Glutamatergic neuron (in vitro differentiated cells): Measurements from ENCODE around the gene SLC49A3. TPM values are rescaled to one million over a fixed set of nuclear protein-coding genes. Genes with fewer than 3 reads are reported as not detected.
"Not testable (repeated sequence)": the region's sequence is repeated elsewhere in the genome, so short reads cannot be mapped to it uniquely, and the experiment has no call there.

Source experiments
- DNase-seq: peaks from one replicate; pipeline ENCODE4 v3.0.0; 2022
- H3K27ac Mint-ChIP-seq: one replicate; pipeline ENCODE4 v1.8.0; 2020; ENCODE audit warnings: mild to moderate bottlenecking, mixed read lengths, inconsistent platforms; ENCODE audit not compliant: unreplicated experiment
- H3K27me3 Mint-ChIP-seq: one replicate; pipeline ENCODE4 v1.8.0; 2020; ENCODE audit warnings: mild to moderate bottlenecking, moderate library complexity, mixed read lengths, inconsistent platforms; ENCODE audit not compliant: unreplicated experiment
- H3K36me3 Mint-ChIP-seq: one replicate; pipeline ENCODE4 v1.8.0; 2020; ENCODE audit warnings: mild to moderate bottlenecking, mixed read lengths, inconsistent platforms; ENCODE audit not compliant: unreplicated experiment
- H3K4me1 Mint-ChIP-seq: one replicate; pipeline ENCODE4 v1.8.0; 2020; ENCODE audit warnings: mild to moderate bottlenecking, low read depth, mixed read lengths, inconsistent platforms; ENCODE audit not compliant: unreplicated experiment
- H3K4me3 Mint-ChIP-seq: one replicate; pipeline ENCODE4 v1.8.0; 2020; ENCODE audit warnings: mild to moderate bottlenecking, mixed read lengths, inconsistent platforms; ENCODE audit not compliant: unreplicated experiment
- H3K9me3 Mint-ChIP-seq: one replicate; pipeline ENCODE4 v1.8.0; 2020; ENCODE audit warnings: mild to moderate bottlenecking, moderate library complexity, mixed read lengths, inconsistent platforms; ENCODE audit not compliant: unreplicated experiment
- CTCF ChIP-seq: fragments of 200-600 bp; sonication (generic); IDR thresholded peaks from one replicate; pipeline ENCODE4 v1.5.0; 2021; ENCODE audit not compliant: partially characterized antibody, unreplicated experiment
- total RNA-seq: library from RNA; stranded (reverse); fragmentation: NEBNext Ultra II Directional; extraction: Animal tissue kit (Norgen Biotek cat#: 25700); gene quantifications from one replicate; pipeline ENCODE4 v1.2.1, GENCODE V29; 2021; ENCODE audit not compliant: unreplicated experiment

SLC49A3 gene
- total RNA-seq, 1 donor from 2014 or later, result not detected

GRCh38 chr4:709348-709747 is 20.4 kb upstream of the SLC49A3 start:
- Mint-ChIP-seq H3K4me3 (peak overlapping the region; percentile 27), H3K27ac (no peak overlapping the region), H3K4me1 (peaks cover 15% of the 10 kb centered on the region), H3K9me3 (peaks cover 4% of the 10 kb centered on the region), H3K36me3 (peaks cover 7% of the 10 kb centered on the region), H3K27me3 (no peaks in the 10 kb centered on the region)
- no peak for TF ChIP-seq CTCF
- DNase-seq, result no peak

DNA sequence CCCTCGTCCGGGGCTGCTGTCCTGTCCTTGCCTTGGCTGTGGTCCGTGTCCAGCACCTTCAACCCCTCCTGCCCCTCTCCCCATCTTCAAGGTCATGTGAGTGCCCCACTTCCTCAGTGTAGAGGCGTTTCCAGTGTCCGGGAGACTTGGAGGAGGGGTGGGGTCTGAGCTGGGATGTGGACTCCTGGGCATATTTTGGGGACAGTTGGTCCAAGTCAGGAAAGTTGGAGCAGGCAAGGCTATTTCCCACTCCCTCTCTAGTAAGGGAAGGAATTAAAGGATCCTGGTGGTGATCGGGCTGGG is 19.6 kb upstream of the SLC49A3 start:
- Mint-ChIP-seq H3K9me3 (peaks cover 4% of the 10 kb centered on the region), H3K4me3 (peak overlapping the region; percentile 66), H3K36me3 (peaks cover 7% of the 10 kb centered on the region), H3K4me1 (peaks cover 15% of the 10 kb centered on the region), H3K27me3 (no peaks in the 10 kb centered on the region), H3K27ac (no peak overlapping the region)
- TF ChIP-seq CTCF, result no peak
- no peak for DNase-seq

- DNase-seq, result no peak
- no peak for TF ChIP-seq CTCF
- Mint-ChIP-seq H3K27me3 (no peaks in the 10 kb centered on the region), H3K4me1 (peaks cover 15% of the 10 kb centered on the region), H3K9me3 (peaks cover 4% of the 10 kb centered on the region), H3K36me3 (peaks cover 7% of the 10 kb centered on the region), H3K4me3 (peak overlapping the region; percentile 38), H3K27ac (no peak overlapping the region)
Observed at GRCh38 chr4:707929-708630, 19.1 kb upstream of the SLC49A3 start.

GRCh38 chr4:706834-707598 is 18.1 kb upstream of the SLC49A3 start:
- Mint-ChIP-seq H3K27ac (no peak overlapping the region), H3K27me3 (peaks cover 3% of the 10 kb centered on the region), H3K9me3 (peaks cover 6% of the 10 kb centered on the region), H3K4me1 (peaks cover 15% of the 10 kb centered on the region), H3K4me3 (peak overlapping the region; percentile 59), H3K36me3 (peaks cover 11% of the 10 kb centered on the region)
- DNase-seq, result no peak
- TF ChIP-seq CTCF, result no peak

DNA sequence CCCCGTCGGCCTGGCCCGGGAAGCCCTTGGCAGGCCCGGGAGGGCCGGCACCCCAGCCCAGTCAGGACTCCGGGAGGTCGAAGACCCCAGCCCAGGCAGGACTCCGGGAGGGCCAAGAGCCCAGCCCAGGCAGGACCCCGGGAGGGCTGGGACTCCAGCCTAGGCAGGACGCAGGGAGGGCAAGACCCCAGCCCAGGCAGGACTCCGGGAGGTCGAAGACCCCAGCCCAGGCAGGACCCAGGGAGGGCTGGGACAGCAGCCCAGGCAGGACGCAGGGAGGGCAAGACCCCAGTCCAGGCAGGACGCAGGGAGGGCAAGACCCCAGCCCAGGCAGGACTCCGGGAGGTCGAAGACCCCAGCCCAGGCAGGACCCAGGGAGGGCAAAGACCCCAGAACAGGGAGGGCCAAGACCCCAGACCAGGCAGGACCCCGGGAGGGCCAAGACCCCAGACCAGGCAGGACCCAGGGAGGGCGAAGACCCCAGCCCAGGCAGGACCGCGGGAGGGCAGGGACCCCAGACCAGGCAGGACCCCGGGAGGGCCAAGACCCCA is 17.2 kb upstream of the SLC49A3 start:
- peaks cover 15% of the 10 kb centered on the region for H3K4me1 Mint-ChIP-seq
- H3K4me3 Mint-ChIP-seq, H3K27me3 Mint-ChIP-seq, H3K9me3 Mint-ChIP-seq, H3K27ac Mint-ChIP-seq, DNase-seq: not testable (repeated sequence)
- peaks cover 11% of the 10 kb centered on the region for H3K36me3 Mint-ChIP-seq
